Measurements from ENCODE around the gene CACNB4.
A peak's percentile ranks its signal among the peaks of the same experiment; 100 is the strongest.

The CACNB4 gene

GRCh38 chr2:151953467-151953866 lies 145.4 kb downstream of the CACNB4 start:
- DNase-seq (ENCODE audit: low read depth) = no peak
- H3K4me3 ChIP-seq (ENCODE audit: control insufficient read depth, low read depth, low read length) = no peak overlapping the region
- TF ChIP-seq, protein P1, sequence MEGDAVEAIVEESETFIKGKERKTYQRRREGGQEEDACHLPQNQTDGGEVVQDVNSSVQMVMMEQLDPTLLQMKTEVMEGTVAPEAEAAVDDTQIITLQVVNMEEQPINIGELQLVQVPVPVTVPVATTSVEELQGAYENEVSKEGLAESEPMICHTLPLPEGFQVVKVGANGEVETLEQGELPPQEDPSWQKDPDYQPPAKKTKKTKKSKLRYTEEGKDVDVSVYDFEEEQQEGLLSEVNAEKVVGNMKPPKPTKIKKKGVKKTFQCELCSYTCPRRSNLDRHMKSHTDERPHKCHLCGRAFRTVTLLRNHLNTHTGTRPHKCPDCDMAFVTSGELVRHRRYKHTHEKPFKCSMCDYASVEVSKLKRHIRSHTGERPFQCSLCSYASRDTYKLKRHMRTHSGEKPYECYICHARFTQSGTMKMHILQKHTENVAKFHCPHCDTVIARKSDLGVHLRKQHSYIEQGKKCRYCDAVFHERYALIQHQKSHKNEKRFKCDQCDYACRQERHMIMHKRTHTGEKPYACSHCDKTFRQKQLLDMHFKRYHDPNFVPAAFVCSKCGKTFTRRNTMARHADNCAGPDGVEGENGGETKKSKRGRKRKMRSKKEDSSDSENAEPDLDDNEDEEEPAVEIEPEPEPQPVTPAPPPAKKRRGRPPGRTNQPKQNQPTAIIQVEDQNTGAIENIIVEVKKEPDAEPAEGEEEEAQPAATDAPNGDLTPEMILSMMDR (IDR thresholded peaks at IDR 0.05; ENCODE audit: control insufficient read depth, insufficient read depth, low read depth, low read length, missing control alignments) = no peak

GRCh38 chr2:151952691-151953456 lies 146.0 kb downstream of the CACNB4 start:
- DNase-seq (ENCODE audit: low read depth) = no peak
- no peak overlapping the region for H3K4me3 ChIP-seq (ENCODE audit: control insufficient read depth, low read depth, low read length)
- TF ChIP-seq, protein P1 (IDR thresholded peaks at IDR 0.05; ENCODE audit: control insufficient read depth, insufficient read depth, low read depth, low read length, missing control alignments) = no peak

GRCh38 chr2:151947813-151948165 lies 151.1 kb downstream of the CACNB4 start:
- DNase-seq (ENCODE audit: low read depth) = no peak
- TF ChIP-seq, protein P1 (IDR thresholded peaks at IDR 0.05; ENCODE audit: control insufficient read depth, insufficient read depth, low read depth, low read length, missing control alignments) = no peak
- H3K4me3 ChIP-seq (ENCODE audit: control insufficient read depth, low read depth, low read length) = no peak overlapping the region

- H3K4me3 ChIP-seq (ENCODE audit: control insufficient read depth, low read depth, low read length) = no peak overlapping the region
- DNase-seq (ENCODE audit: low read depth) = no peak
- TF ChIP-seq, protein P1 (IDR thresholded peaks at IDR 0.05; ENCODE audit: control insufficient read depth, insufficient read depth, low read depth, low read length, missing control alignments) = peak; percentile 37
Observed at GRCh38 chr2:151946899-151947812, 151.7 kb downstream of the CACNB4 start.

DNA sequence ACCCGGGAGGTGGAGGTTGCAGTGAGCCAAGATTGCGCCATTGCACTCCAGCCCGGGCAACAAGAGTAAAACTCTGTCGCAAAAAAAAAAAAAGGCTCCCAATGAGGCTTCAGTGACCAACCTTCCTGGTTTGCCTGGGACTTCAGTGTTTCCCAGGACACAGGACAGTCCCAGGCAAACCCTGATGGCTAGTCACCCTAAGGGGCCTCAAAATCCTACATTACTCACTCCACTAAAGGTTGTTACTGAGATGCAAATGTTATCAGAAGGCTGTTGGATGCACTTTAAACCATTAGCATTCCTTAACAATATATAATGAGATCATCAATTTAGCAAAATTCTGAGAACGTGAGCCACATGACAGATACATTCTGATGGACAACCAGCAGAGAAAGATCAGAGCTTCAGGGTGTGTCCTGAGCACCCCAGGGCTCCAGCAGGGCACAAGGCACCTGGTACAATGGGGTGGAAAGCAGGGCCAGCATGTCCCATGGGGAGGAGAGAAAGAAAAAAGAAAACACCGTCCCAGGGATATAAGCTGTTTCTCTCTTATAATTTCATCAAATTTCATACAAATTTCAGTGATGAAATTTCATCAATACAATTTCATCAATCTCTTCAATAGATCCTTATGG lies 152.5 kb downstream of the CACNB4 start:
- DNase-seq (ENCODE audit: low read depth) = no peak
- TF ChIP-seq, protein P1 (IDR thresholded peaks at IDR 0.05; ENCODE audit: control insufficient read depth, insufficient read depth, low read depth, low read length, missing control alignments) = no peak
- H3K4me3 ChIP-seq (ENCODE audit: control insufficient read depth, low read depth, low read length) = no peak overlapping the region

DNA sequence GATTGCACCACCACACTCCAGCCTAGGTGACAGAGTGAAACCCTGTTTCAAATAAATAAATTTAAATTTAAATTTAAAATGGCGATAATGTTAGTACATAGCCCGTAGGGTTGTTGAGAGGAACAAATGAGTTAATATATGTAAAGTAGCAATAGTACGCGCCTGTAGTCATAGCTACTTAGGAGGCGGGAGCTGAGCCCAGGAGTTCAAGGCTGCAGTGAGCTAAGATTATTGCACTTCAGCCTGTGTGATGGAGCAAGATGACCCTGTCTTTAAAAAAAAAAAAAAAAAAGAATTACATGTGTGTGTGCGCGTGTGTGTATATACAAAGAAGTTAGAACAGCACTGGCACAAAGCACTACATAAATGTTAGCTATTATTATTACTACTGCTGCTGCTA lies 153.2 kb downstream of the CACNB4 start:
- DNase-seq (ENCODE audit: low read depth) = no peak
- TF ChIP-seq, protein P1 (IDR thresholded peaks at IDR 0.05; ENCODE audit: control insufficient read depth, insufficient read depth, low read depth, low read length, missing control alignments) = no peak
- no peak overlapping the region for H3K4me3 ChIP-seq (ENCODE audit: control insufficient read depth, low read depth, low read length)
